GM21528 (cell line): ENCODE data around the gene UBB.

Experiments
- ATAC-seq: cut with Tn5 transposase; IDR thresholded peaks from one replicate; pipeline ENCODE4 v1.9.1; 2021; ENCODE audit warnings: mild to moderate bottlenecking, moderate library complexity; ENCODE audit not compliant: unreplicated experiment, low FRiP score

The UBB gene

GRCh38 chr17:16380640-16381495, at the start of gene UBB:
TSS of gene UBB (plus strand) at chr17:16381091. CDS start at chr17:16381908, 817 bp downstream.
- peak; percentile 93 for ATAC-seq

- no peak for ATAC-seq
These were observed 42.5 kb upstream of the UBB start for GRCh38 chr17:16338391-16338790.

- no peak for ATAC-seq
These were observed 41.5 kb upstream of the UBB start for GRCh38 chr17:16339402-16339801.

- no peak for ATAC-seq
These were observed 40.9 kb upstream of the UBB start for GRCh38 chr17:16339959-16340358.

GRCh38 chr17:16342979-16343378, 37.9 kb upstream of the UBB start:
- ATAC-seq: no peak

- ATAC-seq: no peak
These were observed 37.3 kb upstream of the UBB start for GRCh38 chr17:16343569-16343968.

- no peak for ATAC-seq
These were observed 35.3 kb upstream of the UBB start for GRCh38 chr17:16345565-16345964.

- no peak for ATAC-seq
These were observed 34.1 kb upstream of the UBB start for GRCh38 chr17:16346721-16347271.

GRCh38 chr17:16348586-16348985, 32.3 kb upstream of the UBB start:
- ATAC-seq: no peak

- no peak for ATAC-seq
These were observed 31.5 kb upstream of the UBB start for GRCh38 chr17:16349431-16349830.

- ATAC-seq: no peak
These were observed 29.1 kb upstream of the UBB start for GRCh38 chr17:16351831-16352230.

GRCh38 chr17:16352303-16352666, 28.6 kb upstream of the UBB start:
- no peak for ATAC-seq

- peak; percentile 42 for ATAC-seq
These were observed 28.1 kb upstream of the UBB start for GRCh38 chr17:16352667-16353316.

- ATAC-seq: peak; percentile 73
These were observed 27.3 kb upstream of the UBB start, which contains the start of gene CENPV for GRCh38 chr17:16353317-16354174. TSS of gene CENPV (minus strand) at chr17:16353469. CDS start at chr17:16353436, 33 bp downstream.

- no peak for ATAC-seq
These were observed 26.3 kb upstream of the UBB start for GRCh38 chr17:16354585-16354984.

GRCh38 chr17:16358394-16358793, 22.5 kb upstream of the UBB start:
- ATAC-seq: no peak

GRCh38 chr17:16361874-16362273, 19.0 kb upstream of the UBB start:
- no peak for ATAC-seq

GRCh38 chr17:16363749-16364536, 16.9 kb upstream of the UBB start:
- ATAC-seq: no peak

GRCh38 chr17:16364625-16365024, 16.3 kb upstream of the UBB start:
- no peak for ATAC-seq

GRCh38 chr17:16371742-16372141, 9.1 kb upstream of the UBB start:
- no peak for ATAC-seq
